ENCODE data around the gene NTMT1. TPM values are rescaled to one million over a fixed set of nuclear protein-coding genes. Genes with fewer than 3 reads are reported as not detected.
"Not testable (repeated sequence)": the region's sequence is repeated elsewhere in the genome, so short reads cannot be mapped to it uniquely, and the experiment has no call there.

The NTMT1 gene
- polyA plus RNA-seq (ENCODE audit: insufficient read length in 12 of 12) = 10 to 100 TPM in 11 of 12 donors, not detected in 1; 24.0 to 37.4 (median 32.1) TPM
- long read RNA-seq, donor 1, transcript NTMT1-203 (4 exons, 1,315 nt) = major isoform, 13 of 37 reads
- long read RNA-seq, donor 1, partial matches to known transcripts = 16 of 37 reads
- long read RNA-seq, donor 1, other reads (novel, unspliced or antisense) = 0 of 37 reads
- long read RNA-seq, donor 2, transcript NTMT1-203 (4 exons, 1,315 nt) = major isoform, 13 of 28 reads
- long read RNA-seq, donor 2, transcript NTMT1-202 (4 exons, 741 nt) = minor isoform, 6 of 28 reads
- long read RNA-seq, donor 2, partial matches to known transcripts = 0 of 28 reads
- long read RNA-seq, donor 2, other reads (novel, unspliced or antisense) = 5 of 28 reads
- long read RNA-seq, donor 3, transcript NTMT1-203 (4 exons, 1,315 nt) = major isoform, 12 of 13 reads
- long read RNA-seq, donor 3, partial matches to known transcripts = 0 of 13 reads
- long read RNA-seq, donor 3, other reads (novel, unspliced or antisense) = 0 of 13 reads
- long read RNA-seq, donor 4, partial matches to known transcripts = 5 of 10 reads
- long read RNA-seq, donor 4, other reads (novel, unspliced or antisense) = 0 of 10 reads
- long read RNA-seq, donor 5 = 0 reads
- long read RNA-seq, donor 6, transcript NTMT1-203 (4 exons, 1,315 nt) = major isoform, 5 of 8 reads
- long read RNA-seq, donor 6, partial matches to known transcripts = 0 of 8 reads
- long read RNA-seq, donor 6, other reads (novel, unspliced or antisense) = 0 of 8 reads
- long read RNA-seq, donor 7, transcript NTMT1-202 (4 exons, 741 nt) = major isoform, 5 of 9 reads
- long read RNA-seq, donor 7, partial matches to known transcripts = 0 of 9 reads
- long read RNA-seq, donor 7, other reads (novel, unspliced or antisense) = 0 of 9 reads
- long read RNA-seq, donor 8, transcript NTMT1-203 (4 exons, 1,315 nt) = major isoform, 13 of 24 reads
- long read RNA-seq, donor 8, transcript NTMT1-202 (4 exons, 741 nt) = minor isoform, 7 of 24 reads
- long read RNA-seq, donor 8, partial matches to known transcripts = 0 of 24 reads
- long read RNA-seq, donor 8, other reads (novel, unspliced or antisense) = 0 of 24 reads
- long read RNA-seq, donor 9, transcript NTMT1-203 (4 exons, 1,315 nt) = major isoform, 10 of 13 reads
- long read RNA-seq, donor 9, partial matches to known transcripts = 0 of 13 reads
- long read RNA-seq, donor 9, other reads (novel, unspliced or antisense) = 0 of 13 reads
- long read RNA-seq, donor 10, transcript NTMT1-203 (4 exons, 1,315 nt) = major isoform, 20 of 33 reads
- long read RNA-seq, donor 10, partial matches to known transcripts = 6 of 33 reads
- long read RNA-seq, donor 10, other reads (novel, unspliced or antisense) = 0 of 33 reads
- long read RNA-seq, donor 11, transcript NTMT1-203 (4 exons, 1,315 nt) = major isoform, 16 of 20 reads
- long read RNA-seq, donor 11, partial matches to known transcripts = 0 of 20 reads
- long read RNA-seq, donor 11, other reads (novel, unspliced or antisense) = 0 of 20 reads

- DNase-seq = peak; percentile 88
Measured at GRCh38 chr9:129626079-129626624, at the start of gene NTMT1. TSS of gene NTMT1 (plus strand) at chr9:129626163. CDS start at chr9:129632704, 6,541 bp downstream.

DNA sequence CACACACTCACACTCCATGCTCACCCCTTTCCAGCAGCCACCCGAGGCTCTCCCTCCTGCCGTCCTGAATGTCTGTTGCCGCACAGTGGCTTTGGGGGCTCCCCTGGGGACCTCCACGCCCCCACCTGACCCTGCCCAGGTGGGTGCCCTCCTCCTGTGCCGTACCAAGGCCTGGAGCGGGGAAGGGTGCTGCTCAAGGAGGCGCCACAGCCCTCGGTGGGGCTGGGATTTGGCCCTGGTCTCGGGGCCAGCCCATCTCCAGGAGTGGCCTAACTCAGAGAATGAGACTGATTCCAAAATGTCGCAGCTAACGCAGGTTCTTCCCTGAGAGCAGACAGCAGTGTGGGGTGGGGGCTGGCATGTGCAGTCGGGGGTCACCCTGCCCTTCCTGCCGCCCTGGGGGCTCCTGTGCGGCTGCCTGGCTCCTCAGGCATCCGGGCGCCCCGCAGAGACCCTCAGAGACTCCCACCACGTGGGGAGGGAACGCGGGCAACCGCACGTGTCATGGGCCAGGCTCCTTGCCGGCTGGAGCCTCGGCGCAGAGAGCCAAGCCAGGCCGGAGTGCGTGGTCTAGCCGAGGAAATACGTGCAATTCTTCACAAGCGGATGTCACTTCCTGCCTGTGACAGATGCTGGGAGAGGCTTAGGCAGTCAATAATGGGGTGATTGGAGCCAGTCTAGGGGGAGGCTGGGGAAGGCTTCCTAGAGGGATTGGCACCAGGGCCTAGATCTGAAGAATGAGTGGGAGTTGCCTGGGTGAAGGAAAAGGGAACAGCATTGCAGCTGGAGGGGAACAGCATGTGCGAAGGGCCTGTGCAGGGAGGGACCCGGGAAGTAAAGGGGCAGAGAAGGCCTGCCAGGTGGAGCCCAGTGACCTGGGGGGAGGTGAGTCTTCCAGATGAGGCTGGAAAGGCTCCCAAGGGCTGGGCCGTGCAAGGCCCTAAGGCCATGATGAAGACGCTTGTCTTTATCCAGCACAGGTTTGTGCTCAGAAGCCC, 49.1 kb upstream of the NTMT1 start:
- DNase-seq = no peak

- DNase-seq = no peak
Measured at GRCh38 chr9:129579294-129579693, 46.7 kb upstream of the NTMT1 start.

GRCh38 chr9:129580211-129580915, 45.6 kb upstream of the NTMT1 start:
- DNase-seq = no peak

- DNase-seq = no peak
Measured at GRCh38 chr9:129581505-129582189, 44.3 kb upstream of the NTMT1 start.

GRCh38 chr9:129582855-129583254, 43.1 kb upstream of the NTMT1 start:
- DNase-seq = no peak

GRCh38 chr9:129583308-129584038, 42.5 kb upstream of the NTMT1 start:
- no peak for DNase-seq

- DNase-seq = peak; percentile 75
Measured at GRCh38 chr9:129584136-129584535, 41.8 kb upstream of the NTMT1 start.

DNA sequence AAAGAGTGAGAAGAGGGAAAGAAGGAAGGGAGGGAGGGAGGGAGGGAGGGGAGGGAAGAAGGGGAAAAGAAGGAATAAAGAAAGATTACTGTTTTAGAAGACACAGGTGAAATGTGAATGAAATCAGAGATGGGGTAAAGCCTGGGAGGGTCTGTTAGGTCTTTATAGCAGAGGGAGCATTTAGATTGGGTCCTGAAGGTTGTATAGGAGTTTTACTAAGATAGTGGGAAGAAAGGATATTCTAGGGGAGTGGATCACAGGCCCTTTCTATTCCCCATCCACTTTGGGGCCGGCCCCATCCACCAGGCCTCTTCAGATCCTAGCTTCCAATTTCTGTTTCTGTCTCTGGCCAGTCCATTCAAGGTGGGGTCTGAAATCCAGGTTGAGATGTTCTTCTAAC, 40.6 kb upstream of the NTMT1 start:
- DNase-seq = no peak

- no peak for DNase-seq
Measured at GRCh38 chr9:129586245-129586644, 39.7 kb upstream of the NTMT1 start.

DNA sequence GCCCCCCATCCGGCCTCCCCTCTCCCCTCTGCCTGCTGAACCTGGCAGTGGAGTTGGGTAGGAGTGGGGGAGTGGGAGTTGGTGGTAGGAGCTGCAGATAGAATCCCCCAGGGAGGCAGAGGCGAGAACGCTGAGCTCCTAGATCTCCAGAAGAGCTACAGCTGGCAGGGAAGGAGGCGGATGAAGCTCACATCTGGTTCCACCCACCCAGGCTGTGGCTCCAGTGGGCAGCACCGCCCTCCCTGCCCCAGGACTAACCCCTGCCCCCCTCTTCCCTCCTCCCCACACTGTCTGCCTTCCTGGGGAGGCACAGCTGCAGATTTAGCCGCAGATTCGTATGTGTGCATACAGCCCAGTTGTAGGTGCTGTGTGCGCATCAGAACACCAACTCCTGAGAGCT, 39.3 kb upstream of the NTMT1 start:
- no peak for DNase-seq

DNA sequence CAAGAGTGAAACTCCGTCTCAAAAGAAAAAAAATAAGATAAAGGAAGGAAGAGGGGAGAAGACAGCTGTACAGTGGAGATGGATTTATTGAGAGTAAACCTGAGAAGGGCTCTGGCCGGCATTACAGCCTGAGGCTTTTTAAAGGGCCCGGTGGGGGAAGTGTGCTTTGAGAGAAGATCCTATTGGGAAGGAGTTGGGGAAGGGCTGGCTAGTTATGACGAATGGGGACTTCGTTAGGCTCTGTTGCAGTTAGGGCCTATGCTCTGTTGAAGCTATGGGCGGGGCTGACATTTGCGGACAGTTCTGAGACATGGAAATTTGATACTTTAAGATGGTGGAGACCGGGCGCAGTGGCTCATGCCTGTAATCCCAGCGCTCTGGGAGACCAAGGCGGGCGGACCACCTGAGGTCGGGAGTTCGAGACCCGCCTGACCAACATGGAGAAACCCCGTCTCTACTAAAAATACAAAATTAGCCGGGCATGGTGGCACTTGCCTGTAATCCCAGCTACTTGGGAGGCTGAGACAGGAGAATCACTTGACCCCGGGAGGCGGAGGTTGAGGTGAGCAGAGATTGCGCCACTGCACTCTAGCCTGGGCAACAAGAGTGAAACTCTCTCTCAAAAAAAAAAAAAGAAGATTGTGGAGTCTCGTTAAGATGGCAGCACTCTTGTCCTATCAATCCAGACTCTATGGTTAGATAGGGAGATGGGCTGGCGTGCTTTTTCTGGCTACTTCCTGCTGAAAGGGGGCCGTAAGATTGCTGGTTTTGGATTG, 38.3 kb upstream of the NTMT1 start:
- no peak for DNase-seq

GRCh38 chr9:129590466-129590865, 35.5 kb upstream of the NTMT1 start:
- no peak for DNase-seq

GRCh38 chr9:129591916-129592315, 34.0 kb upstream of the NTMT1 start:
- no peak for DNase-seq

GRCh38 chr9:129592790-129593189, 33.2 kb upstream of the NTMT1 start:
- not testable (repeated sequence) for DNase-seq

DNA sequence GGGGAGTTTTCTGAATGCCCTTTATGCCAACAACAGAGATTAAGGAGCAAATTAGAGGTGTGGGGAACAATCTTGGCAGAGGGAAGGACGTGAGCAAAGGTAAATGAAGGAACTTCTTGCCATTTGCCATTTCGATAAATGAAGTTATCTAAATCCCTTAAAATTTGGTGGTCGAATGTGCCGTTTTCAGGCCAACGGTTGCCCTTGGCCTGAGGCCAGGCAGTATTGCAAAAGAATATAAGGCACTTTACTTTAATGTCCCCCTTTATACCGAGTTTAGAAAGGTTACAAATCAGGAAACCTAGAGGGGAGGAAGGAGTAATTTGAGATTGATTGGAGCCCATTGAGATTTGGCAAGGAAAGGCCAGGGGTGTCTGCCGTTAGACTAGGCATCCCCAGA, 31.3 kb upstream of the NTMT1 start:
- no peak for DNase-seq

DNA sequence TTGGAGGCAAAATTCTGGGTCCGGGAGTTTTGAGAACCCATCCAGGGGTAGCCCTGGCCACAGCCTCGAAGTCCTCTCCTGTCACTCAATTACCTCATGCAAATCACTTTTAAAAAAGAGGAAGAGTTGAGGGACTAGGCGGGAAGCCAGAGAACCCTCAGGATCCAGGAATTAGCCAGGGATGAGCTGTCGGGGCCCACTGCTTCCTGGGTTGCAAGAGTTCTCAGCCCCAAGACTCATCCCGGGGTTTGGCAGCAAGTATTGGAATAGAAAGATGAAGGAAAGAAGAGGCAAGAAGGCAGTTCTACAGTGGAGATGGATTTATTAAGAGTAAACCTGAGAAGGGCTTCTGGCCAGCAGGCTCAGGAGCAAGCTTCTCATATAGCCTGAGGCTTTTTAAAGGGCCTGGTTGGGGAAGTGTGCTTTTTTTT, 30.6 kb upstream of the NTMT1 start:
- DNase-seq = no peak

Data from muscle of arm (tissue), 14 donors.